ENCODE results near the gene NOB1.
A peak's percentile ranks its signal among the peaks of the same experiment; 100 is the strongest.
"Not testable (repeated sequence)": the region's sequence is repeated elsewhere in the genome, so short reads cannot be mapped to it uniquely, and the experiment has no call there.

Gene NOB1

DNA sequence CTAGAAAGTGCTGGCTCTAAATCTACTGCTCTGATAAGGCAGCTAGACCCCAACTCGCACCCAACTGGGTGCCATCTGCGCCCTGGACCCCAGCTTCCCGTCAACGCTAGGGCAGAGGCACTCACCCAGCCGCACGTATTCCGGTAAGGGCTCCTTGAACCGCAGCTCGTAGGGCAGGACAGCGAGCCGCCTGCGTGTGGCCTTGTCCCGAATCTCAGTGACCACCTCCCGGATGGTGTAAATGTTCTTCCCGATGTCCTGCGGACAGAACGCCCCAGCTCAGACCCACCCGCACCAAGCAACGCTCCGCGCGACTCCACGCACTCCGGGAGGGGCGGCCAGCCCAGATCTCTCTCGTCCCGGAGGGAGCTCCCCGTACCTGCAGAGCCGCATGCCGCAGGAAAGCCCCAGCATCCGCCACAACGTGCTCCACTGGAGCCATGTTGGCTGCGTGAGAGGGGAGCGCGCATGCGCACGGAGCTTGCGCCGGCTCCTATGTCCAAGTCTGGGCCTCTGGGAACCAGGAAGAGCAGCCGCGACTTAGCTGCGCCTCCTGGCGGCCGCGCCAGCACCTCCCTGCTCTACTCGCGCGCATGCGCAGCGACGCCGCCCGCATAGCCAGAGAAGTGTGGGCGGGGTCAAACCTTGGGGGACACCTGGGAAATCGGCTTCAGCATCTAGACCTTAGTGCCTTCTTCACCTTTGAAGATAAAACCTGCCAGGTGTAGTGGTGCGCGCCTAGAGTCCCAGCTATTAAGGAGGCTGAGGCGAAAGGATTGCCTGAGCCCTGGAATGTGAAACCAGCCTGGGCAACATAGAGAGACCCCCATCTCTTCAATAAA lies at the start of gene NOB1:
TSS of gene NOB1 (minus strand) at position 458 of the 842 bp plus-strand sequence. CDS start at position 442, 16 bp downstream.
- DNase-seq: peak; percentile 87

- DNase-seq: no peak
These were observed 49.6 kb upstream of the NOB1 start for GRCh38 chr16:69804297-69804696.

DNA sequence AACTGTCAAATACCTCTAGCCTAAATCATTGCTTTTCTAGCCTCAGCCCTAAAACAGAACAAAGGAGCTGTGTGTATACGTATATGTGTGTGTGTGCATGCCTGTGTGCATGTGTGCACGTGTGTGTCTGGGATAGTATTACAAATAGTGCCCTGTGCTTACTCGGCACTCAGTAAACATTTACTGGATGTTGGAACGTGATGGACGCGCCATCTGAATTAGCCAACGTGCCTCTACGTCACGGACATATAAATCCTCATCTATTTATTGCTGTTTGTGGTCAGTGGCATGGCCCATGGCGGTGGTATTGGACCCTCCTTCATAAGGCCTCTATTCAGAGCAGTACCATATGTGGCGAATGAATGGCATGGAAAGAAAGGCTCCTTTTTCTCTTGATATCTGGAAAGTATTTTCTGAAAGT lies 44.9 kb upstream of the NOB1 start:
- DNase-seq: no peak

GRCh38 chr16:69798466-69798865 lies 43.7 kb upstream of the NOB1 start:
- no peak for DNase-seq

- peak; percentile 2 for DNase-seq
These were observed 41.8 kb upstream of the NOB1 start for GRCh38 chr16:69796285-69797118.

DNA sequence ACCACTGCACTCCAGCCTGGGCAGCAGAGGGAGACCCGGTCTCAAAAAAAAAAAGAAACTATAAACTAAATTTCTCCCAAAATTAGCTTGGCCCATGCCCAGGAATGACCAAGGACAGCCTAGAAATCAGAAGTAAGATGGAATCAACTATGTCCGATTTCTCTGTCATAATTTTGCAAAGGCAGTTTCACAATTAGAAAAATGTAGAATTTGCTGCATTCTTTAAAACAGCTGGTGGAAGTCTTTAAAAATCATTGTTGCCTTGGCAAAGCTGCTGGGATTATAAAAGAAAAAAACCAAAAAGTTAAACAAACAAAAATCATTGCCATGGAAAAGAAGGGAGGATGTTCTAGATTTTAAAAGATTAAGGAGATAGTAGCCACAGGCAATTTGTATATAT lies 39.8 kb upstream of the NOB1 start:
- no peak for DNase-seq

DNA sequence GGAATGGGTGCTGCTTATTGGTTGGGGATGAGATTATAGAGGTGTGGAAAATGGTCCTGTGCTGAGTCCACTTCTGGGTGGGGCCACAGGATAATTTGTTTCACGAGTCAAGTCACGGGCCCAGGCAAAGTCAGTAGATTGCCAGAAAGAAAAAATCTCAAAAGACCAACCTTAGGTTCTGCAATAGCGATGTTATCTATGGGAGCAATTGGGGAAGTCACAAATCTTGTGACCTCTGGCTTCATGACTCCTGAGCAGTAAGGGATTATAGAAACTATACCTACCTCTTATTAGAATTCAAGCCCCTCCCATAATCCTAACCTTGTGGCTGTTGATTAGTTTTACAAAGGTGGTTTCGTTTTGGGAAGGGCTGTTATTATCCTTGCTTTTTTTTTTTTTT lies 38.8 kb upstream of the NOB1 start:
- no peak for DNase-seq

GRCh38 chr16:69791391-69791847 lies 36.7 kb upstream of the NOB1 start:
- not testable (repeated sequence) for DNase-seq

GRCh38 chr16:69787883-69788282 lies 33.2 kb upstream of the NOB1 start:
- no peak for DNase-seq

GRCh38 chr16:69784586-69784985 lies 29.9 kb upstream of the NOB1 start:
- DNase-seq: peak; percentile 5

DNA sequence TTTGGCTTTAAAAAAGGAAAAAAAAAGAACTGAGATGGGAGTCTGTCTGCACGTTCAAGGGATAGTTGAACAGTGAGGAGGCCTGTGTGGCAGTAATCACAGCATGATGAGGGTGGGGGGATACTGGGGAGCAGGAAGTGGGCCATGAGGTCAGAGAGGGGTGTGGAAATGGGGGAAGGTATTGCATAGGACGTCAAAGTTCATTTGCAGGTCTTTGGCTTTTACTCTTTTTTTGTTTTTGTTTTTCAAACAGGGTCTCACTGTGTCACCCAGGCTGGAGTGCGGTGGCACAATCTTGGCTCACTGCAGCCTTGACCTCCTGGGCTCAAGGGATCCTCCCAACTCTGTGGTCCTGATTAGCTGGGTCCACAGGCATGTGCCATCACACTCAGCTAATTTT lies 26.4 kb upstream of the NOB1 start:
- DNase-seq: no peak

- no peak for DNase-seq
These were observed 25.0 kb upstream of the NOB1 start for GRCh38 chr16:69779724-69780123.

- no peak for DNase-seq
These were observed 20.8 kb upstream of the NOB1 start for GRCh38 chr16:69775563-69775962.

GRCh38 chr16:69773260-69773947 lies 18.7 kb upstream of the NOB1 start:
- DNase-seq: no peak

DNA sequence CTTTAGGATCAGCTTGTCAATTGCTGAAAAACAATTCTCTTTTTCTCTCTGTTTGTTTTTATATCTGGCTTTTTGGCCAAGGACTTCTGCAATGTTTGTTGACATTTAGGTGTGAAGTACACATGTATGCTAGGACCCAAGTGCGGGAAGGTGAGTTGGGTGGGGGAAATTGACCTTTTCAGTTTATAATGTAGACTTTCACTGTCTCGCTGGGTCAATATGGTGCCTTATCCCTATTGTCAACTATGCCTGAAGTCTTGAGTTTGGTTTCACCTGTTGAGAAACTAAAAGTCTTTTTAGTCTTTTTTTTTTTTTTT lies 16.9 kb upstream of the NOB1 start:
- DNase-seq: no peak

GRCh38 chr16:69769404-69769803 lies 14.7 kb upstream of the NOB1 start:
- no peak for DNase-seq

DNA sequence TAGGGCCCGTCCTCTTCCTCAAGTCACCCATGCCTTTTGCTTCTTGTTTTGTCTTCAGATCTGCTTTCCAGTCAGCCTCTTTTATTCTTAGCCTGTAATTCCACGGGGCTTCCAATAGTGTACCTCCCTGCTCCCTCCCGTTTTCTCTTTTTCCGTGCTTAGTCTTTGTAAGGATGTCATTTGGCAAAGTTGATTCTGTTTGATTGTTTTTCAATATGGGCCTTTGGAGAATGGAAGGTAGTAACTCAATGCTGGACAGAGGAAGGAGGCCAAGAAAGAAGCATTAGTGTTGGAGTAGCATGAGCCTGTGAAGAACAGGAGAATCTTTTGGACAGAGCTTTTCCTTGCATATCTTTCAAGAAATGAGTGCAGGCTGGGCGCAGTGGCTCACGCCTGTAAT lies 13.9 kb upstream of the NOB1 start:
- no peak for DNase-seq

DNA sequence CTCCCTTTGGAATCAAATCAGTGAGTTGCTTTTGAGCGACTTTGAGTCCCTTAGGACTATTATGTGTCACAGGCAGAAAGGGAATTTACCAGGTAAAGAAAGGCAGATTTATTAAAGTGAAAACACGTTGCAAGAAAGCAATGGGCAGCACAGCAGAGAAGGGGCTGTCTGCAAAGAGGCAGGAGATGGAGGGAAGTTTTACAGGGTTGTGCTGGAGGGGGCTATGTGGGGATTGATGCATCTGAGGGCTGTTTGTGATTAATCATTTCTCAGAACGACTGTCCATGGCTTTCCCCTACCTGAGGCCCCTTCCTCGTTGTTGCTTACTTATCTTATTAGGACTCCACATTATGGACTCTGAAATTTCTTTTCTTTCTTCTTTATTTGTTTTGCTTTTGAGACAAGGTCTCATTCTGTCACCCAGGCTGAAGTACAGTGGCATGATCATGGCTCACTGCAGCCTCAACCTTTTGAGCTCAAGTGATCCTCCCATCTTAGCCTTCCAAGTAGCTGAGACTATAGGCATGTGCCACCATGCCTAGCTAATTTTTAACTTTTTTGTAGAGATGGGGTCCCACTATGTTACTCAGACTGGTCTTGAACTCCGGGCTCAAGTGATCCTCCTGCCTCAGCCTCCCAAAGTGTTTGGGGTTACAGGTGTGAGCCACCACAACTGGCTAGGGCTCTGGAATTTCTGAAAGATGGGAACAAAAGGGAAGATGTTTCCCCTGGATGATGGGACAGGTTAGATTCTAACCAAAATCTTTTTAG lies 12.9 kb upstream of the NOB1 start:
- DNase-seq: no peak

DNA sequence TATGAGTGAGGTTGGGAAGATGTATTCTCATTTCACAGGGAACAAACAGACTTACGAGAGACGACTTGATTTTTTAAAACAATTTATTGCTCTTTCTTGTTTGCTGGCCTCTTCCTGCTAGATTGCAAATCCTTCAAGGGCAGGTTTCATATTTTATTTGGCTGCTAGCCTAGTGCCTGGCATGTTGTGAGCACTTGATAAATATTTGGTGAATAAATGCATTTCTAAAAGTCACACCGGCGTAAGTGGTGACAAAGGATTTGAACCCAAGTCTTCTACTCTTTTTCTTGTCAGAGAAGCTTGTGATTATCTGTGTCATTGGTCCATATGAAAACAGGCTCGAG lies 8.8 kb upstream of the NOB1 start:
- no peak for DNase-seq

- no peak for DNase-seq
These were observed 8.3 kb upstream of the NOB1 start for GRCh38 chr16:69762814-69763598.

- DNase-seq: peak; percentile 62
These were observed 7.5 kb upstream of the NOB1 start, which contains the start of gene WWP2 for GRCh38 chr16:69761983-69762813. WWP2 (plus strand) TSS chr16:69762332; CDS start chr16:69787011, 24,679 bp downstream.
